Measurements from ENCODE around the gene AFTPH.

DNA sequence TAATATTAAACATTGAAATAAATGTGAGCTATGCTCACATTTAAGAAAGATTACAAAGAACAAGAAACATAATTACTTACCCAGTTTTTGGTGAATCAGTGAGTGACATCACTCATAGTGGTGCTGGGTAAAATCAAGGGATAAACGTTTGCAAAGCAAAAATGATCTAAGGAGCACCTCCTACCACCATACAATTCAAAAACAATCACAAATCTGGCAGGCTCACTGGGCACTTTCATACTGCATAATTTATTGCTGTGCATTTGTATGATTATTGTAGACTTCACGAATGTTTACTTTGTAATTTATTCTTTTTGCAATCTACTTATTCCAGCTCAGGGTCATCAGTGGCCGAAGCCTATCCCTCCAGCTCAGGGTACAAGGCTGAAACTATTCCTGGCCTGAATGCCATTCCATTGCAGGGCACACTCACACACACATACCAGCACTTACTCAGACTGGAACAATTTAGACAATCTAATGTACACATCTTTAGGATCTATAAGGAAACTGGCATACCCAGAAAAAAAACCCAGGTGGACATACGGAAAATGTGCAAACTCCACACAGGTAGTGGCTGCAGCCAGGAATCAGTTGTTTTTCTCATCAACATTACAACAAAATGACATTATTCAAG lies 34.4 kb downstream of the AFTPH start:
- TF ChIP-seq, protein P1, sequence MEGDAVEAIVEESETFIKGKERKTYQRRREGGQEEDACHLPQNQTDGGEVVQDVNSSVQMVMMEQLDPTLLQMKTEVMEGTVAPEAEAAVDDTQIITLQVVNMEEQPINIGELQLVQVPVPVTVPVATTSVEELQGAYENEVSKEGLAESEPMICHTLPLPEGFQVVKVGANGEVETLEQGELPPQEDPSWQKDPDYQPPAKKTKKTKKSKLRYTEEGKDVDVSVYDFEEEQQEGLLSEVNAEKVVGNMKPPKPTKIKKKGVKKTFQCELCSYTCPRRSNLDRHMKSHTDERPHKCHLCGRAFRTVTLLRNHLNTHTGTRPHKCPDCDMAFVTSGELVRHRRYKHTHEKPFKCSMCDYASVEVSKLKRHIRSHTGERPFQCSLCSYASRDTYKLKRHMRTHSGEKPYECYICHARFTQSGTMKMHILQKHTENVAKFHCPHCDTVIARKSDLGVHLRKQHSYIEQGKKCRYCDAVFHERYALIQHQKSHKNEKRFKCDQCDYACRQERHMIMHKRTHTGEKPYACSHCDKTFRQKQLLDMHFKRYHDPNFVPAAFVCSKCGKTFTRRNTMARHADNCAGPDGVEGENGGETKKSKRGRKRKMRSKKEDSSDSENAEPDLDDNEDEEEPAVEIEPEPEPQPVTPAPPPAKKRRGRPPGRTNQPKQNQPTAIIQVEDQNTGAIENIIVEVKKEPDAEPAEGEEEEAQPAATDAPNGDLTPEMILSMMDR (IDR thresholded peaks at IDR 0.05): no peak
- no peak for TF ChIP-seq POLR2A (IDR thresholded peaks at IDR 0.05)

Measured in uterus (tissue), 2 donors.